Small intestine (tissue), 7 donors: ENCODE results near the gene AGFG2. TPM values are rescaled to one million over a fixed set of nuclear protein-coding genes. Genes with fewer than 3 reads are reported as not detected.
A peak's percentile ranks its signal among the peaks of the same experiment; 100 is the strongest.

Source experiments
- DNase-seq, 2 donors: peaks; one replicate each; pipeline versions ENCODE4 v3.0.0 to v3.0.0-alpha.2; 2013
- FAIRE-seq: peaks from 2 replicates; lab custom pipeline; 2012; peaks lifted over from hg19 to GRCh38; lab: Jason Lieb, UNC
- H3K27ac ChIP-seq, 3 donors: one replicate each; pipeline ENCODE4 v1.5.1; 2013; ENCODE audit warnings: low read length in 2 of 3, mild to moderate bottlenecking in 2 of 3, control low read depth in 1 of 3, inconsistent platforms in 1 of 3, low read depth in 1 of 3, moderate library complexity in 1 of 3
- H3K27me3 ChIP-seq, 3 donors: one replicate each; pipeline ENCODE4 v1.6.1; 2013; ENCODE audit warnings: low read length in 3 of 3, inconsistent platforms in 1 of 3; ENCODE audit not compliant: control insufficient read depth in 3 of 3, insufficient read depth in 3 of 3
- H3K36me3 ChIP-seq, 3 donors: one replicate each; pipeline ENCODE4 v1.6.1; 2013; ENCODE audit warnings: low read length in 3 of 3, inconsistent platforms in 1 of 3, low read depth in 1 of 3, mild to moderate bottlenecking in 1 of 3, moderate library complexity in 1 of 3; ENCODE audit not compliant: control insufficient read depth in 3 of 3, insufficient read depth in 2 of 3
- H3K4me1 ChIP-seq, 3 donors: one replicate each; pipeline ENCODE4 v1.6.1; 2013; ENCODE audit warnings: low read length in 2 of 3, inconsistent platforms in 1 of 3, low read depth in 1 of 3, mild to moderate bottlenecking in 1 of 3, moderate library complexity in 1 of 3; ENCODE audit not compliant: control insufficient read depth in 3 of 3, insufficient read depth in 2 of 3
- H3K4me3 ChIP-seq, 3 donors: one replicate each; pipeline ENCODE4 v1.5.1; 2013; ENCODE audit warnings: low read length in 3 of 3, control low read depth in 1 of 3, inconsistent platforms in 1 of 3, low read depth in 1 of 3, mild to moderate bottlenecking in 1 of 3, moderate library complexity in 1 of 3
- H3K9me3 ChIP-seq, 2 donors: one replicate each; pipeline ENCODE4 v1.6.1; 2013; ENCODE audit warnings: low read depth in 1 of 2, low read length in 1 of 2; ENCODE audit not compliant: control insufficient read depth in 2 of 2, insufficient read depth in 1 of 2
- WGBS, 3 donors: extraction: QIAGEN DNeasy Blood & Tissue Kit; methylation state at CpG; one replicate each; pipeline ENCODE4 v1.1.7; 2013; 5-methylcytosine and 5-hydroxymethylcytosine counted together
- polyA plus RNA-seq, 4 donors: library from polyadenylated mRNA; stranded (reverse) in 3 of 4; unstranded in 1 of 4; fragments of 200-250 nt in 3 of 4; fragments of 120-200 nt in 1 of 4; gene quantifications; one replicate each; pipeline versions ENCODE4 v1.2.1 to v1.2.3, GENCODE V29; 2013
- donor health status: healthy with polysubstance abuse.
- donor health status: control.
- donor health status: control.
- donor health status: Bipolar disorder and iron deficiency.
- donor health status: healthy.

The AGFG2 gene
- polyA plus RNA-seq, 4 donors: 9.5 to 23.9 (median 16.4) TPM

DNA sequence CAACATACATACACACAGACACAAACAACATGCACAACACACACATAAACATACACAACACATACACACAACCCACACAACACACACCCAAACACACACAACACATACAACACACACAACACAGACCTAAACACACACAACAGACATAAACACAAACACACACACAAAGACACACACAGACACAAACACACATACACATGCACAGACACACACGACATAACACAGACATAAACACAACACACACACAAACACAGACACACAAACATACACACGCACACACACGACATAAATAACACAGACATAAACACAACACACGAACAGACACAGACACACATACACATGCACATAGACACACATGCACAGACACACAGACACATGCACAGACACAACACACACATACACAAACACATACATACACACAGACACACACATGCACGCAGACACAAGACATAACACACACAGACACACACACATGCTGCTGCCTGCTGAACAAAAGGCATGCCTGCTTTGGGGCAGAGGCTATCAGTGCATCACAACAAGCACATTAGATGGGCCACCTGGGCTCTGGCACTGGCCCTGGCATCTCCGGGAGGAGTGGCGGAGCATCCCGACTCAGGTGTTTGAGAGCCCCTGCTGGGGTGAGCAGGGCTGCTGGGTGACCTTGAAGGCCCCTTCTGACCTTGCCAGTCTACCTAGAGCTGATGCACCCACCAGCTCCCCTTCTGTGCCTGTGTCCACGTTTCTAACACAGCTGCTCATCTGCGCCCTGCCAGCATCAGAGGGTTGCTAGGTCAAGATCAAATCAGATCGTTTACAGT is 41.7 kb downstream of the AGFG2 start:
- Histone ChIP-seq H3K27me3 (no peaks in the 10 kb centered on the region), H3K4me3 (no peak overlapping the region), H3K27ac (no peak overlapping the region), H3K36me3 (peaks cover 22 to 79% (median 25%) of the 10 kb centered on the region in 3 donors), H3K4me1 (peaks cover 0 to 30% (median 0%) of the 10 kb centered on the region in 3 donors), H3K9me3 (no peaks in the 10 kb centered on the region)
- 85 to 88% (median 87%) methylated on average over 11 of the region's 11 CpGs for WGBS, 3 donors
- DNase-seq (no peak), FAIRE-seq (no peak)

GRCh38 chr7:100582041-100582579 is 43.1 kb downstream of the AGFG2 start:
- peaks cover 0 to 33% (median 0%) of the 10 kb centered on the region in 3 donors for H3K4me1 ChIP-seq
- 49 to 76% (median 70%) methylated on average over 20 of the region's 20 CpGs for WGBS, 3 donors
- no peak overlapping the region for H3K4me3 ChIP-seq
- H3K27ac ChIP-seq: peak overlapping the region in 1 of 3 donors; percentile 29
- no peak for DNase-seq
- peaks cover 14 to 64% (median 17%) of the 10 kb centered on the region in 3 donors for H3K36me3 ChIP-seq
- no peaks in the 10 kb centered on the region for H3K27me3 ChIP-seq
- no peak for FAIRE-seq
- no peaks in the 10 kb centered on the region for H3K9me3 ChIP-seq

- H3K4me3 ChIP-seq: peak overlapping the region in 1 of 3 donors; percentile 5
- H3K9me3 ChIP-seq: no peaks in the 10 kb centered on the region
- peaks cover 9 to 59% (median 17%) of the 10 kb centered on the region in 3 donors for H3K36me3 ChIP-seq
- FAIRE-seq: no peak
- peak overlapping the region in 2 of 3 donors; percentile 29 to 97 for H3K27ac ChIP-seq
- no peaks in the 10 kb centered on the region for H3K27me3 ChIP-seq
- H3K4me1 ChIP-seq: peaks cover 0 to 33% (median 0%) of the 10 kb centered on the region in 3 donors
- DNase-seq: no peak
- WGBS, 3 donors: 68 to 70% (median 70%) methylated on average over 11 of the region's 11 CpGs
Measured at GRCh38 chr7:100582650-100583049, 43.6 kb downstream of the AGFG2 start.

DNA sequence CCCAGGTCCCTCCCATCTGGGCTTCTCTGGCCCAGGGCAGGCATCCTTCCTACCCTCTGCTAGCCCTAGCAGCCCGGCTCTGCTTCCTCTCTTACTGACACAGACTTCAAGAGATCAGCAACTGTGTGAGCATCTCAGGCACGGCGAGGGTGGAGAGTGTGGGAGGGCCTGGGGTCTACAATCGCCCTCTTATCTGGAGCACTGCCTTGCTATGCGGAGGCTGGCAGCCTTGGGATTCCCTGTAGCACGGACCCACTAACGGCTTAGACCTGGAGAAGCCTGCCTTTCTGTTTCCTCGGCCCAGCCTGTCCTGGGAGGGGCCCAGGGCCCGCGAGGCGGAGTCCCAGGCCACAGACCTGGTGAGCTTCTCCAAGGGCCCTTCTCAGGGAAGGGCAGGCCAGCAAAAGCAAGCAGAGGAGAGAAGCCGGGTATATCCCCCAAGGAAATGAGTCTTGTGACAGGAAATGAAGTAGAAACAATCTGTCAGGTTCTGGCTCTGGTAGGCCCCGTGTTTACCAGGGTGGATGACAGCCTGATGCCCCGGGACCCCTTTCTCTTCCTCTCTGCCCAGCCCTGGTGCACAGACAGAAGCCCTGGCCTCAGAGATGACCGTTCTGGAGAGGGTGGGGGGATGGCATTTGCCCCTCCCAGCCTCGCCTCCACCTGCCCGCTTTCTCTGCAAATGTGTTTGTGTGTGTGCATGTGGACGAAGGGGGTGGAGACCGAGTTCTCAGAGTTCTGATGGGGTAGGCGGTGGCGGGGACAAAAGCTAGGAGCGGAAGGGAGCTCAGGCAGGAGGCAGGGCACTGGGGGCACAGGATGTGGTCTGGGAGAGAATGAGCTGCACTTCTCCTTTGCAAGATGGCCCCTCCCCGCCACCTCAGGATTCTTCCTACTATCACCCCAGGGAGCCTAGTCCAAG is 44.4 kb downstream of the AGFG2 start:
- FAIRE-seq: no peak

GRCh38 chr7:100584054-100584682 is 45.2 kb downstream of the AGFG2 start:
- Histone ChIP-seq H3K4me3 (peak overlapping the region in 2 of 3 donors; percentile 79 to 83), H3K9me3 (no peaks in the 10 kb centered on the region), H3K27me3 (peaks cover 0 to under 1% (median 0%) of the 10 kb centered on the region in 3 donors), H3K27ac (peak overlapping the region; percentile 78 to 97 (median 97)), H3K36me3 (peaks cover 7 to 44% (median 10%) of the 10 kb centered on the region in 3 donors), H3K4me1 (peaks cover 0 to 33% (median 0%) of the 10 kb centered on the region in 3 donors)
- FAIRE-seq (no peak), DNase-seq (peak in 1 of 2 donors; percentile 55)
- WGBS, 3 donors: 28 to 48% (median 32%) methylated on average over 14 to 15 of the region's 15 CpGs

More for the DNA sequence above, 44.4 kb downstream of the AGFG2 start:
- H3K9me3 ChIP-seq: no peaks in the 10 kb centered on the region
- H3K36me3 ChIP-seq: peaks cover 7 to 52% (median 14%) of the 10 kb centered on the region in 3 donors
- H3K27me3 ChIP-seq: no peaks in the 10 kb centered on the region
- H3K4me1 ChIP-seq: peaks cover 0 to 33% (median 0%) of the 10 kb centered on the region in 3 donors
- WGBS, 3 donors: 33 to 56% (median 43%) methylated on average over 22 to 23 of the region's 23 CpGs
- DNase-seq: peak; percentile 56 to 74
- H3K4me3 ChIP-seq: peak overlapping the region in 2 of 3 donors; percentile 79 to 83
- peak overlapping the region; percentile 27 to 97 (median 76) for H3K27ac ChIP-seq

DNA sequence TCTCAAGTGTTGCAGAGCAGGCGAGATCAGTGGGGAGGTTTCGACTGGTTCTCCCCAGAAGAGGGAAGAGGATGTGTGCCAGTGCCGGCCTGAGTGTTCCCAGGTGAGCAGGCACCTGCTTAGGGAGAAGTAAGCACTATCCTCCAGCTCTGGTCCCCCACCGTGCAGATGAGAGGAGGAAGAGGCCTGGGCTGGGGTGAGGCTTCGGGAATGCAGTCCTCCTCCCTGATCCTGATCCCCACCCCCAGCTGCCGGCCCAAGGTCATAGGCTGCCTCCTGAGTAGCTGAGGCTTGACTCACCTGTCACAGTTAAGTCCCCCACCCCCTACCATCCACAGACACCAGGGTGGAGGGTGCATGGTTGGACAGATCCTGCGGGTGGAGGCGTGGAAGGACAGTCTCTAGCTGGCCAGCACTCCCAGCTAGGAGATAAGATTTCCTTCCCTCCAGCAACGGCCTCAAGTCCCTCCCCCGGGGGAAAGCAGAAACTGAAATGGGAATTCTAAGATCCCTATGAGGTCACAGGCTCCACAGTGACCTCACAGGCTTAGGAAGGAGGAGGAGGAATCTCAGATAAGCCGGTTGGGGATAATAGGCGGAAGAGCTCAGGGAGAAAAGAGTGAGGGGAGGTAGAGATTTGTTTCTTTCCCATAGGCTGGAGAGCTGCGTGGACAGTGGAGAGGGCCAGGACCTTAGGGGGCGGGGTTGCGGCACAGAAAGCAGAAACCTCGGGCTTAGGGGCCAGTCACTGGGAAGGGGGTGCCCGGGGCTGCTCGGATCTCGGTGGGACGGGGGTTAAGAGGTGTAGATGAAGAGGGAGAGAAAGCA is 45.9 kb downstream of the AGFG2 start:
- Histone ChIP-seq H3K36me3 (peaks cover 7 to 37% (median 10%) of the 10 kb centered on the region in 3 donors), H3K9me3 (no peaks in the 10 kb centered on the region), H3K27me3 (peaks cover 0 to 8% (median 0%) of the 10 kb centered on the region in 3 donors), H3K4me3 (peak overlapping the region; percentile 79 to 88 (median 83)), H3K27ac (peak overlapping the region; percentile 97 to 98 (median 97)), H3K4me1 (peaks cover 0 to 37% (median 0%) of the 10 kb centered on the region in 3 donors)
- DNase-seq (peak; percentile 87 to 90), FAIRE-seq (no peak)
- WGBS, 3 donors: 3 to 5% (median 4%) methylated on average over 19 to 20 of the region's 20 CpGs
